ENCODE results near the gene FNDC3B. TPM values are rescaled to one million over a fixed set of nuclear protein-coding genes. Genes with fewer than 3 reads are reported as not detected.

The FNDC3B gene
- total RNA-seq, 1 donor from 2014 or later, result 9.3 TPM

GRCh38 chr3:172059532-172059931, 20.2 kb downstream of the FNDC3B start:
- ATAC-seq (ENCODE audit: low read depth) (no peak), DNase-seq (no peak)
- intact Hi-C loops (cut with micrococcal nuclease), result no loop called here
- CTCF ChIA-PET, result no interaction called here
- TF ChIP-seq CTCF (IDR thresholded peaks at IDR 0.05), result no peak
- Mint-ChIP-seq H3K9me3 (no peaks in the 10 kb centered on the region), H3K27me3 (peaks cover 12% of the 10 kb centered on the region), H3K36me3 (ENCODE audit: low read depth) (no peaks in the 10 kb centered on the region), H3K4me1 (peaks cover 32% of the 10 kb centered on the region), H3K27ac (no peak overlapping the region), H3K4me3 (no peak overlapping the region)
- POLR2A ChIA-PET, result no interaction called here

GRCh38 chr3:172060234-172060633, 20.9 kb downstream of the FNDC3B start:
- ATAC-seq (ENCODE audit: low read depth), result no peak
- CTCF ChIA-PET, result no interaction called here
- intact Hi-C loops (cut with micrococcal nuclease), result no loop called here
- TF ChIP-seq CTCF (IDR thresholded peaks at IDR 0.05), result no peak
- Mint-ChIP-seq H3K27me3 (peaks cover 15% of the 10 kb centered on the region), H3K27ac (no peak overlapping the region), H3K36me3 (ENCODE audit: low read depth) (no peaks in the 10 kb centered on the region), H3K4me1 (peaks cover 30% of the 10 kb centered on the region), H3K4me3 (no peak overlapping the region), H3K9me3 (no peaks in the 10 kb centered on the region)
- DNase-seq, result no peak
- POLR2A ChIA-PET, result no interaction called here

GRCh38 chr3:172061724-172062184, 22.4 kb downstream of the FNDC3B start:
- intact Hi-C loops (cut with micrococcal nuclease), result loop anchor here (1.0 kb wide), 2 partner anchors 22 to 46 kb away; partner anchors contain the start of gene FNDC3B
- POLR2A ChIA-PET, result no interaction called here
- no peak for DNase-seq
- ATAC-seq (ENCODE audit: low read depth), result peak; percentile 93
- no peaks in the 10 kb centered on the region for H3K9me3 Mint-ChIP-seq
- peaks cover 26% of the 10 kb centered on the region for H3K4me1 Mint-ChIP-seq
- CTCF ChIA-PET, result interaction anchor here (1.1 kb wide), 1 partner anchor 20 kb away, joined by 5 read pairs; no protein-coding TSS in a partner anchor
- no peaks in the 10 kb centered on the region for H3K36me3 Mint-ChIP-seq (ENCODE audit: low read depth)
- peaks cover 20% of the 10 kb centered on the region for H3K27me3 Mint-ChIP-seq
- TF ChIP-seq CTCF (IDR thresholded peaks at IDR 0.05), result no peak
- H3K4me3 Mint-ChIP-seq, result peak overlapping the region; percentile 32
- no peak overlapping the region for H3K27ac Mint-ChIP-seq

- H3K27me3 Mint-ChIP-seq, result peaks cover 20% of the 10 kb centered on the region
These were observed 23.4 kb downstream of the FNDC3B start for GRCh38 chr3:172062761-172063160.

More at GRCh38 chr3:172062761-172063160, 23.4 kb downstream of the FNDC3B start:
- intact Hi-C loops (cut with micrococcal nuclease), result loop anchor here (1.0 kb wide), 2 partner anchors 23 to 45 kb away; partner anchors contain the start of gene FNDC3B
- Mint-ChIP-seq H3K4me1 (peaks cover 26% of the 10 kb centered on the region), H3K9me3 (no peaks in the 10 kb centered on the region), H3K27ac (no peak overlapping the region), H3K36me3 (ENCODE audit: low read depth) (no peaks in the 10 kb centered on the region), H3K4me3 (peak overlapping the region; percentile 60)
- ATAC-seq (ENCODE audit: low read depth) (no peak), DNase-seq (no peak)
- CTCF ChIA-PET, result interaction anchor here (1.1 kb wide), 1 partner anchor 21 kb away, joined by 5 read pairs; no protein-coding TSS in a partner anchor
- POLR2A ChIA-PET, result no interaction called here
- no peak for TF ChIP-seq CTCF (IDR thresholded peaks at IDR 0.05)
